A549 (cell line): ENCODE measurements around the gene PDK3. TPM values are rescaled to one million over a fixed set of nuclear protein-coding genes. Genes with fewer than 3 reads are reported as not detected.

Source experiments
- ATAC-seq, 2 experiments: fragments of 200-7000 bp in 1 of 2; fragments of >200 bp in 1 of 2; cut with Nextera tagmentation in 1 of 2; cut with Tn5 transposase in 1 of 2; 3 replicates each; pipeline versions ENCODE4 v1.8.0 to v1.9.1; 2018 to 2020; ENCODE audit warnings: mild to moderate bottlenecking in 1 of 2, moderate library complexity in 1 of 2
- CTCF ChIA-PET: fragments of 300-600 bp; sonication (Branson Sonifier 250); formaldehyde crosslinking; extraction: SDS; loops from one replicate; lab custom pipeline; 2021; ENCODE audit warnings: antibody characterized with exemption, inconsistent platforms; lab: Yijun Ruan, JAX
- POLR2A ChIA-PET: fragments of 350-600 bp; formaldehyde crosslinking; extraction: SDS; loops from one replicate; lab custom pipeline; 2021; ENCODE audit warnings: antibody characterized with exemption, inconsistent platforms; lab: Yijun Ruan, JAX
- DNase-seq, 2 experiments: peaks; one replicate each; pipeline versions ENCODE4 v3.0.0 to v3.0.0-alpha.2; 2011 to 2016; ENCODE audit warnings: low read depth in 1 of 2, low spot score in 1 of 2
- FAIRE-seq: peaks from 2 replicates; lab custom pipeline; 2011; peaks lifted over from hg19 to GRCh38; lab: Jason Lieb, UNC
- H3K27ac ChIP-seq, 2 experiments: fragments of >200 bp; sonication (Bioruptor Twin); formaldehyde crosslinking; 3 replicates each; pipeline ENCODE4 v1.5.1; 2016 to 2017
- H3K4me1 ChIP-seq: fragments of >200 bp; sonication (Bioruptor Twin); formaldehyde crosslinking; 3 replicates; pipeline ENCODE4 v1.6.1; 2016
- H3K4me2 ChIP-seq: fragments of >200 bp; sonication (Bioruptor Twin); formaldehyde crosslinking; 3 replicates; pipeline ENCODE4 v1.6.1; 2016
- H3K4me3 ChIP-seq: fragments of >200 bp; sonication (Bioruptor Twin); formaldehyde crosslinking; 3 replicates; pipeline ENCODE4 v1.5.1; 2016
- H3K9me3 ChIP-seq: fragments of >200 bp; sonication (Bioruptor Twin); formaldehyde crosslinking; 3 replicates; pipeline ENCODE4 v1.6.1; 2016
- ESRRA ChIP-seq: fragments of 150-350 bp; IDR thresholded peaks from 2 replicates; pipeline ENCODE4 v1.6.1; 2014; ENCODE audit warnings: mild to moderate bottlenecking, low read length, borderline replicate concordance
- FOSL2 ChIP-seq, 2 experiments: fragments of 450-650 bp in 1 of 2; fragments of >200 bp in 1 of 2; sonication (Bioruptor Twin) in 1 of 2; formaldehyde crosslinking; IDR thresholded peaks; 2 replicates each; pipeline versions ENCODE4 v1.5.0 to v1.6.1; 2016 to 2020; ENCODE audit warnings: mild to moderate bottlenecking in 1 of 2, moderate library complexity in 1 of 2
- HEYL ChIP-seq: fragments of 250-450 bp; sonication (Bioruptor Pico); IDR thresholded peaks from 2 replicates; pipeline ENCODE4 v1.8.0; 2021; ENCODE audit warnings: mild to moderate bottlenecking, moderate library complexity
- HOXA7 ChIP-seq: fragments of 250-450 bp; sonication (Bioruptor Pico); IDR thresholded peaks from 2 replicates; pipeline ENCODE4 v1.5.0; 2020; ENCODE audit warnings: mild to moderate bottlenecking, moderate library complexity
- HOXB5 ChIP-seq: fragments of 250-450 bp; sonication (Bioruptor Pico); IDR thresholded peaks from 2 replicates; pipeline ENCODE4 v1.5.0; 2020; ENCODE audit warnings: mild to moderate bottlenecking, moderate library complexity
- JUN ChIP-seq, 2 experiments: fragments of >200 bp; sonication (Bioruptor Twin); formaldehyde crosslinking; IDR thresholded peaks; 2 replicates in 1 of 2; 3 replicates in 1 of 2; pipeline ENCODE4 v1.6.1; 2016 to 2017
- MAZ ChIP-seq: fragments of 150-350 bp; IDR thresholded peaks from 2 replicates; pipeline ENCODE4 v1.6.1; 2014; ENCODE audit warnings: antibody characterized with exemption, low read depth, low read length, borderline replicate concordance
- NFE2L2 ChIP-seq: fragments of 150-350 bp; conservative IDR thresholded peaks from 2 replicates; pipeline ENCODE4 v1.6.1; 2014; ENCODE audit warnings: low read length
- NPAS2 ChIP-seq: fragments of 250-450 bp; sonication (Bioruptor Pico); IDR thresholded peaks from 2 replicates; pipeline ENCODE4 v1.8.0; 2022; ENCODE audit warnings: mild to moderate bottlenecking, moderate library complexity, borderline replicate concordance
- POLR2A ChIP-seq: IDR thresholded peaks from 2 replicates; pipeline ENCODE4 v1.6.1; 2012; ENCODE audit warnings: mild to moderate bottlenecking, low read length
- RCOR1 ChIP-seq: fragments of 150-350 bp; IDR thresholded peaks from 2 replicates; pipeline ENCODE4 v1.6.1; 2014; ENCODE audit warnings: antibody characterized with exemption, low read length, low read depth
- REST ChIP-seq: fragments of 200-600 bp; sonication (generic); IDR thresholded peaks from 2 replicates; pipeline ENCODE4 v1.6.1; 2016; ENCODE audit warnings: antibody characterized with exemption, mild to moderate bottlenecking, moderate library complexity
- SMC3 ChIP-seq: fragments of >200 bp; sonication (Bioruptor Twin); formaldehyde crosslinking; IDR thresholded peaks from 3 replicates; pipeline ENCODE4 v1.6.1; 2018; ENCODE audit warnings: inconsistent platforms
- SREBF2 ChIP-seq: fragments of 450-650 bp; IDR thresholded peaks from 2 replicates; pipeline ENCODE4 v1.6.1; 2014; ENCODE audit warnings: mild to moderate bottlenecking, moderate library complexity
- TFCP2L1 ChIP-seq: fragments of 250-450 bp; sonication (Bioruptor Pico); IDR thresholded peaks from 2 replicates; pipeline ENCODE4 v1.5.0; 2021; ENCODE audit warnings: mild to moderate bottlenecking
- ZSCAN20 ChIP-seq: fragments of 250-450 bp; sonication (Bioruptor Pico); IDR thresholded peaks from 2 replicates; pipeline ENCODE4 v1.8.0; 2022; ENCODE audit warnings: mild to moderate bottlenecking, moderate library complexity
- WGBS: methylation state at CpG from one replicate; pipeline ENCODE4 v1.1.6; 2017; ENCODE audit errors: missing lambda C conversion rate; 5-methylcytosine and 5-hydroxymethylcytosine counted together
- polyA plus RNA-seq, 4 experiments: library from polyadenylated mRNA; depleted of rRNA in 3 of 4; stranded (reverse); fragments of >200 nt; fragmentation: RNase III in 1 of 4; extraction: RNeasy Plus Mini Kit Qiagen cat#74134 plus additional on column Dnase treatment in 1 of 4; gene quantifications; 2 replicates in 3 of 4; 3 replicates in 1 of 4; pipeline ENCODE4 v1.2.3, GENCODE V29; 2011 to 2017
- TF ChIP-seq, protein P1 (sequence below): fragments of 150-350 bp; IDR thresholded peaks from 2 replicates; pipeline ENCODE4 v1.6.1; 2014; ENCODE audit warnings: low read depth, mild to moderate bottlenecking, low read length
- TF ChIP-seq, protein P2 (sequence below): fragments of >200 bp; sonication (Bioruptor Twin); formaldehyde crosslinking; IDR thresholded peaks from 2 replicates; pipeline ENCODE4 v1.6.1; 2016
- TF ChIP-seq, protein P3 (sequence below): fragments of 250-450 bp; sonication (Bioruptor Pico); IDR thresholded peaks from 2 replicates; pipeline ENCODE4 v1.5.0; 2020; ENCODE audit warnings: low read depth, mild to moderate bottlenecking, moderate library complexity

The PDK3 gene
- polyA plus RNA-seq, 2 of the 4 experiments (the other 2 are of a cell fraction), result 5.3 to 14.1 TPM

DNA sequence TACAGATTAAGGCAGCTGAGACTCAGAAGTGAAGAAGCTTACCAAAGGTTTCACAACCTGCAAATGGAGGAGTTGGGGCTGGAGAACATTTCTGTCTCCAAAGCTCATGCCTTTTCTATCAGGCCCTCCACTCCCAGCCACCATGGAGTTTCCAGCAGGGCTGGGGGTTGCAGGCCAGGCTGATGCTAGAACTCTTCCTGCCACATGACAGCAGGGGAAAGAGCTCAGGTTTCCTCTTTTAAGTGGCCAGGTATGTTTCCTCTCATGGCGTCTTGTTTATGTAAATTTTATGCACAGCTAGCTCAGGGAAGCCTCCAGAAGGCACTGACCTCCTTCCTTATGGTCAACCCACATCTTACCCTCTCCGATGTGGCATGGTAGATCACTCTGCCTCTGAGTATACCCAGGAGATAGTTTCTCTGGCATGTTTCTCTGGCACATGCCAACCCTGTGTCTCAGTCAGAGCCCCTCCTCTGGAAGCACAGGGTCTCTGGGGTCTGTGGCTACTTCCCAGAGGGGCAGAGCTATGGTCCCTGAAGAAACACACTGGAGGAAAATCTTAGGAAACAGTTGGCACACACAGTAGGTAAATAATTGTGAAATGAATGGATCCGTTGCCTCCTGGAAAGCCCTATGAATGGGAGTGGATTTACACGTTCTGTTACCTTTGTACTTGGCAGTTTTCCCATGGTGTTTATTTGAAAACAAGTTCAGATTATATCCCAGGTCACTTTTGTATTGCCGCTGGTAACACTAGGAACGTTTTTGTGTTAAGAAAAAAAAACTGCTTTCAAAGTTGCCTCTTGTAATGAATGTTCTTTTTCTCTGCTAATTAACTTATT, 28.9 kb downstream of the PDK3 start:
- no peak for DNase-seq
- ChIA-PET POLR2A (no interaction called here), CTCF (interaction anchor here (10.0 kb wide), 1 partner anchor 97 kb away, joined by 226 read pairs; no protein-coding TSS in a partner anchor)
- Histone ChIP-seq H3K4me1 (peaks cover 17% of the 10 kb centered on the region), H3K27ac (peak overlapping the region; percentile 31 to 54; a peak in 4 of 6 replicates), H3K4me2 (peak overlapping the region; percentile 80), H3K9me3 (no peaks in the 10 kb centered on the region), H3K4me3 (no peak overlapping the region)
- ATAC-seq, result peak in 1 of 2 experiments; percentile 26; a peak in 3 of 6 replicates
- WGBS, result 39% methylated on average over 6 of the region's 6 CpGs
- no peak for TF ChIP-seq HOXB5 (CRISPR knock-in tag)
- FAIRE-seq, result no peak

DNA sequence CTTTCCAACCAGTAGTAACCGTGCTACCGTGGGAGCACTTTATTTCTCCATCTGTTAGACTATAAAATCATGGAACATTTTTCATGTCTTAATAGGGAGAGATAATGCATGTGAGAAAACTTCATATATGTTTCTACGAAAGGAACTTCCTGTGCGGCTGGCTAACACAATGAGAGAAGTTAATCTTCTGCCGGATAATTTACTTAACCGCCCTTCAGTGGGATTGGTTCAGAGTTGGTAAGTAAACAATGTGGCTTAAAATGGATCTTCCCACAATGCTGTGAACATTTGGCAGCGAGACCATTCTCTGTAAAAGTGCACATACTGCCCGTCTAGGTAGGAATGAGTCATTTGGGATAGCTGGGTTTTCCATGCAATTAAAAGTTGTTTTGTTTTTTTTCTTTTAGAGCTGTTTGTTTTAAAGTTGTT, 29.6 kb downstream of the PDK3 start:
- FAIRE-seq, result peak; percentile 98
- H3K27ac ChIP-seq, result peak overlapping the region; percentile 31 to 54; a peak in 2 of 6 replicates
- H3K4me1 ChIP-seq, result peaks cover 17% of the 10 kb centered on the region
- H3K4me3 ChIP-seq, result 0 out of 3 replicates have a peak overlapping the region, but pooled peaks have one; percentile 5
- 10% methylated on average over 8 of the region's 8 CpGs for WGBS
- TF ChIP-seq TFCP2L1 (CRISPR knock-in tag) (no peak), POLR2A (no peak), FOSL2 (IDR thresholded peaks at IDR 0.05) (no peak), FOSL2 (CRISPR knock-in tag; IDR thresholded peaks at IDR 0.05) (peak; percentile 52; the same call in 1 of the 2 replicates), NPAS2 (CRISPR knock-in tag) (no peak), SREBF2 (no peak), RCOR1 (no peak)
- peak; percentile 83 to 90; a peak in 5 of 6 replicates for ATAC-seq
- ChIA-PET CTCF (interaction anchor here (10.0 kb wide), 1 partner anchor 98 kb away, joined by 226 read pairs; no protein-coding TSS in a partner anchor), POLR2A (no interaction called here)
- H3K9me3 ChIP-seq, result no peaks in the 10 kb centered on the region
- H3K4me2 ChIP-seq, result peak overlapping the region; percentile 80
- peak; percentile 41 to 74 for DNase-seq

DNA sequence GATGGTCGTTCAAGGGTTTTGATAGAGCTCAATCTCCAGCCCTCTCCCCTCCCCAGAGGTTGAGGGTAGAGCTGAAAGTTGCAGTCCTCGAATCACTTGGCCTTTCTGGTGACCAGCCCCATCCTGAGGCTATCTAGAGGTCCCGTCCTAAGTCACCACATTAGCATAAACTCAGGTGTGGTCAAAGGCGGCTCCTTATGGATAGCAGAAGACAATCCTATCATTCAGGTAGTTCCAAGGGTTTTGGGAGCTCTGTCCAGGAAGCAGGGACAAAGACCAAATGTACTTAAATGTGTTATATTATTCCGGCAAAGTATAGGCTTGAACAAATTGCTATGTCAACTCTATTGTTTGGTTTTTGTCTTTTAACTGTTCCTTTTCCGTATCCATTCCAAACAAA, 30.6 kb downstream of the PDK3 start:
- 93% methylated on average over 6 of the region's 6 CpGs for WGBS
- ATAC-seq (no peak), DNase-seq (no peak), FAIRE-seq (peak; percentile 87)
- Histone ChIP-seq H3K27ac (no peak overlapping the region), H3K4me1 (peaks cover 17% of the 10 kb centered on the region), H3K4me3 (no peak overlapping the region), H3K4me2 (no peak overlapping the region), H3K9me3 (no peaks in the 10 kb centered on the region)
- CTCF ChIA-PET, result interaction anchor here (0.6 to 10.0 kb wide), 2 partner anchors 12 to 99 kb away, joined by 3 to 226 read pairs; no protein-coding TSS in a partner anchor
- POLR2A ChIA-PET, result no interaction called here
- TF ChIP-seq, protein P1, sequence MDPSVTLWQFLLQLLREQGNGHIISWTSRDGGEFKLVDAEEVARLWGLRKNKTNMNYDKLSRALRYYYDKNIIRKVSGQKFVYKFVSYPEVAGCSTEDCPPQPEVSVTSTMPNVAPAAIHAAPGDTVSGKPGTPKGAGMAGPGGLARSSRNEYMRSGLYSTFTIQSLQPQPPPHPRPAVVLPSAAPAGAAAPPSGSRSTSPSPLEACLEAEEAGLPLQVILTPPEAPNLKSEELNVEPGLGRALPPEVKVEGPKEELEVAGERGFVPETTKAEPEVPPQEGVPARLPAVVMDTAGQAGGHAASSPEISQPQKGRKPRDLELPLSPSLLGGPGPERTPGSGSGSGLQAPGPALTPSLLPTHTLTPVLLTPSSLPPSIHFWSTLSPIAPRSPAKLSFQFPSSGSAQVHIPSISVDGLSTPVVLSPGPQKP, result no peak
- TF ChIP-seq HEYL (CRISPR knock-in tag), result no peak
- no peak for TF ChIP-seq NPAS2 (CRISPR knock-in tag)
- TF ChIP-seq REST, result no peak
- no peak for TF ChIP-seq NFE2L2
- TF ChIP-seq ZSCAN20, result no peak
- TF ChIP-seq ESRRA, result no peak
- no peak for TF ChIP-seq HOXA7
- TF ChIP-seq, protein P2, sequence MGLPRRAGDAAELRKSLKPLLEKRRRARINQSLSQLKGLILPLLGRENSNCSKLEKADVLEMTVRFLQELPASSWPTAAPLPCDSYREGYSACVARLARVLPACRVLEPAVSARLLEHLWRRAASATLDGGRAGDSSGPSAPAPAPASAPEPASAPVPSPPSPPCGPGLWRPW, result no peak
- TF ChIP-seq, protein P3, sequence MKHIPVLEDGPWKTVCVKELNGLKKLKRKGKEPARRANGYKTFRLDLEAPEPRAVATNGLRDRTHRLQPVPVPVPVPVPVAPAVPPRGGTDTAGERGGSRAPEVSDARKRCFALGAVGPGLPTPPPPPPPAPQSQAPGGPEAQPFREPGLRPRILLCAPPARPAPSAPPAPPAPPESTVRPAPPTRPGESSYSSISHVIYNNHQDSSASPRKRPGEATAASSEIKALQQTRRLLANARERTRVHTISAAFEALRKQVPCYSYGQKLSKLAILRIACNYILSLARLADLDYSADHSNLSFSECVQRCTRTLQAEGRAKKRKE (CRISPR knock-in tag), result no peak
- TF ChIP-seq SMC3, result no peak
- no peak for TF ChIP-seq MAZ
- no peak for TF ChIP-seq JUN (IDR thresholded peaks at IDR 0.05)
